Body of pancreas (tissue), 4 donors: ENCODE data around the gene MAPK6.

Source experiments
- POLR2A ChIP-seq, 3 donors: fragments of 450-650 bp; IDR thresholded peaks; one replicate each; pipeline ENCODE4 v1.6.1; 2016; ENCODE audit warnings: antibody characterized with exemption in 3 of 3, mild to moderate bottlenecking in 2 of 3
- TF ChIP-seq, protein P1 (sequence below), 7 experiments: fragments of 450-650 bp in 4 of 7; fragments of 200-600 bp in 3 of 7; sonication (generic) in 3 of 7; IDR thresholded peaks; one replicate each; pipeline ENCODE4 v1.5.1; 2016 to 2019; ENCODE audit warnings: antibody characterized with exemption in 7 of 7

DNA sequence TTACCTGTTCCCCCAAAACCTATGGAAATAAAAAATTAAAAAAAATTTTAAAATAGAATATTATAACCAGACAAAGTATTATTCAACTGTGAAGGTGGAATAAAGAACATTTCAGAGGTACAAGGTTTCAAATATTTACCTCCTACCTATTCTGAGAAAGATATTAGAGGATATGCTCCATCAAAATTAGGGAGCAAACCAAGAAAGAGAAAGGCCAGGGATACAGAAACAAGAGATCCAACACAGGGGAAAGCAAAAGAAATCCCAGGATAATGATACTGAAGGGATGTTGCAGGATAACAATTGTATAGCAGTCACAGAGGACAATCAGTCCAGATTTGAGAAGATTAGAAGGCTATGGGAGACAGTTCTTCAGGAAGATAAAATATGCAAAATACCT is 71.2 kb downstream of the MAPK6 start:
- TF ChIP-seq, protein P1, sequence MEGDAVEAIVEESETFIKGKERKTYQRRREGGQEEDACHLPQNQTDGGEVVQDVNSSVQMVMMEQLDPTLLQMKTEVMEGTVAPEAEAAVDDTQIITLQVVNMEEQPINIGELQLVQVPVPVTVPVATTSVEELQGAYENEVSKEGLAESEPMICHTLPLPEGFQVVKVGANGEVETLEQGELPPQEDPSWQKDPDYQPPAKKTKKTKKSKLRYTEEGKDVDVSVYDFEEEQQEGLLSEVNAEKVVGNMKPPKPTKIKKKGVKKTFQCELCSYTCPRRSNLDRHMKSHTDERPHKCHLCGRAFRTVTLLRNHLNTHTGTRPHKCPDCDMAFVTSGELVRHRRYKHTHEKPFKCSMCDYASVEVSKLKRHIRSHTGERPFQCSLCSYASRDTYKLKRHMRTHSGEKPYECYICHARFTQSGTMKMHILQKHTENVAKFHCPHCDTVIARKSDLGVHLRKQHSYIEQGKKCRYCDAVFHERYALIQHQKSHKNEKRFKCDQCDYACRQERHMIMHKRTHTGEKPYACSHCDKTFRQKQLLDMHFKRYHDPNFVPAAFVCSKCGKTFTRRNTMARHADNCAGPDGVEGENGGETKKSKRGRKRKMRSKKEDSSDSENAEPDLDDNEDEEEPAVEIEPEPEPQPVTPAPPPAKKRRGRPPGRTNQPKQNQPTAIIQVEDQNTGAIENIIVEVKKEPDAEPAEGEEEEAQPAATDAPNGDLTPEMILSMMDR (IDR thresholded peaks at IDR 0.05), result no peak
- no peak for TF ChIP-seq POLR2A (IDR thresholded peaks at IDR 0.05)
